Peyer's patch (tissue), 4 donors: ENCODE data around the gene UBE2E2. TPM values are rescaled to one million over a fixed set of nuclear protein-coding genes. Genes with fewer than 3 reads are reported as not detected.

Source experiments
- DNase-seq, 3 donors: peaks; one replicate each; pipeline ENCODE4 v3.0.0-alpha.2; 2017 to 2019
- H3K27ac ChIP-seq, 4 donors: fragments of 200-600 bp; sonication (generic); one replicate each; pipeline ENCODE4 v1.5.1; 2016 to 2019
- H3K27me3 ChIP-seq, 2 donors: fragments of 200-600 bp; sonication (generic); one replicate each; pipeline ENCODE4 v1.5.1; 2019
- H3K36me3 ChIP-seq, 3 donors: fragments of 200-600 bp; sonication (generic); one replicate each; pipeline ENCODE4 v1.5.1; 2016 to 2019
- H3K4me1 ChIP-seq, 4 donors: fragments of 200-600 bp; sonication (generic); one replicate each; pipeline ENCODE4 v1.5.1; 2016 to 2019
- H3K4me3 ChIP-seq, 4 donors: fragments of 200-600 bp; sonication (generic); 1 replicate in 3 of 4; 2 replicates in 1 of 4; pipeline ENCODE4 v1.5.1; 2016 to 2019; ENCODE audit warnings: mild to moderate bottlenecking in 1 of 4
- H3K9me3 ChIP-seq, 4 donors: fragments of 200-600 bp; sonication (generic); one replicate each; pipeline ENCODE4 v1.5.1; 2016 to 2019; ENCODE audit warnings: mild to moderate bottlenecking in 1 of 4
- POLR2A ChIP-seq, 2 donors: fragments of 450-650 bp; IDR thresholded peaks; one replicate each; pipeline ENCODE4 v1.5.1; 2017; ENCODE audit warnings: antibody characterized with exemption in 2 of 2, mild to moderate bottlenecking in 2 of 2, moderate library complexity in 2 of 2
- total RNA-seq, 4 donors: library from RNA; depleted of rRNA; stranded (reverse); fragments of >200 nt; gene quantifications; one replicate each; pipeline ENCODE4 v1.1.0, GENCODE V29; 2016
- TF ChIP-seq, protein P1 (sequence below), 6 experiments: fragments of 450-650 bp in 4 of 6; fragments of 200-600 bp in 2 of 6; sonication (generic) in 1 of 6; IDR thresholded peaks; one replicate each; pipeline ENCODE4 v1.5.1; 2017 to 2019; ENCODE audit warnings: antibody characterized with exemption in 6 of 6, mild to moderate bottlenecking in 3 of 6, moderate library complexity in 1 of 6

Gene UBE2E2
- total RNA-seq, 4 donors from 2014 or later: 0.70 to 37.1 (median 20.8) TPM

DNA sequence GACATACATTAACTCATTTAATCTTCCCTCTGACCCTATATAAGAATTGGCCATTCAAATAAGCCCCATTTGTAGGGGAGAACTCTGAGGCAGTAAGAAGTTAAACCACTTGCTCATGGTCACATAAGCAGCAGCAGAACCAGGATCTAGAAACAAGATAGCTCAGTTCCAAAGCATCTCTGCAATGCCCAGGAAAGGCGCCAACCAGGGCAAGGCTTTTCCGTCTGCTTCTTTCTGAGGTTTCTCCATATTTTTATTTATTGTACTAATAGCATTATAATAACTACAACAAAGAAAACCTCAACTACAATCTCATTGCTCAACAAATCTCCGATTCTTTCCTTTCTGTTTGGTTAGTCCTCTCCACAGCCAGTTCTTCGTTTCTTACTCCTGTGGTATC is 4.3 kb upstream of the UBE2E2 start:
- Histone ChIP-seq H3K36me3 (no peaks in the 10 kb centered on the region), H3K27ac (no peak overlapping the region), H3K4me1 (peaks cover 0 to 2% (median 0%) of the 10 kb centered on the region in 4 donors), H3K27me3 (no peaks in the 10 kb centered on the region), H3K4me3 (no peak overlapping the region), H3K9me3 (no peaks in the 10 kb centered on the region)
- DNase-seq: no peak
- TF ChIP-seq POLR2A (IDR thresholded peaks at IDR 0.05): no peak
- TF ChIP-seq, protein P1, sequence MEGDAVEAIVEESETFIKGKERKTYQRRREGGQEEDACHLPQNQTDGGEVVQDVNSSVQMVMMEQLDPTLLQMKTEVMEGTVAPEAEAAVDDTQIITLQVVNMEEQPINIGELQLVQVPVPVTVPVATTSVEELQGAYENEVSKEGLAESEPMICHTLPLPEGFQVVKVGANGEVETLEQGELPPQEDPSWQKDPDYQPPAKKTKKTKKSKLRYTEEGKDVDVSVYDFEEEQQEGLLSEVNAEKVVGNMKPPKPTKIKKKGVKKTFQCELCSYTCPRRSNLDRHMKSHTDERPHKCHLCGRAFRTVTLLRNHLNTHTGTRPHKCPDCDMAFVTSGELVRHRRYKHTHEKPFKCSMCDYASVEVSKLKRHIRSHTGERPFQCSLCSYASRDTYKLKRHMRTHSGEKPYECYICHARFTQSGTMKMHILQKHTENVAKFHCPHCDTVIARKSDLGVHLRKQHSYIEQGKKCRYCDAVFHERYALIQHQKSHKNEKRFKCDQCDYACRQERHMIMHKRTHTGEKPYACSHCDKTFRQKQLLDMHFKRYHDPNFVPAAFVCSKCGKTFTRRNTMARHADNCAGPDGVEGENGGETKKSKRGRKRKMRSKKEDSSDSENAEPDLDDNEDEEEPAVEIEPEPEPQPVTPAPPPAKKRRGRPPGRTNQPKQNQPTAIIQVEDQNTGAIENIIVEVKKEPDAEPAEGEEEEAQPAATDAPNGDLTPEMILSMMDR (IDR thresholded peaks at IDR 0.05): no peak

DNA sequence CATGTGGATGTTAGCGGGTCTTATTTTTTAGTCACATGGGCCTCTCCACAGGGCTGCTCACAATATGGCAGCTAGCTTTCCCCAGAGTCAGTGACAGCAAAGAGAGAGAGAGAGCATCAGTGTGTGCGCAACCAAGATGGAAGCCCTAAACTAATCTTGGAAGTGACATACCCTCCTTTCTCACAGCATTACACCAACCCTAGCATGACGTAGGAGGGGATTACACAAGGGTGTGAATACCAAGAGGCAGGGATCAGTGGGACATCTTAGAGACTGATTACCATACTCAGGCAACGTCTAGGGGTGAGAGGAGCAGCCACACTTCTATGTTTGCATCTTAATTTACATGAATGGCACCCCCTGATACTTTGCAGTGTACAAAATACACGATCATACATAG is 3.5 kb upstream of the UBE2E2 start:
- no peak for DNase-seq
- Histone ChIP-seq H3K4me1 (peaks cover 0 to 9% (median 0%) of the 10 kb centered on the region in 4 donors), H3K27me3 (no peaks in the 10 kb centered on the region), H3K36me3 (no peaks in the 10 kb centered on the region), H3K4me3 (no peak overlapping the region), H3K9me3 (no peaks in the 10 kb centered on the region), H3K27ac (no peak overlapping the region)
- TF ChIP-seq POLR2A (IDR thresholded peaks at IDR 0.05): no peak
- TF ChIP-seq, protein P1 (IDR thresholded peaks at IDR 0.05): no peak

DNA sequence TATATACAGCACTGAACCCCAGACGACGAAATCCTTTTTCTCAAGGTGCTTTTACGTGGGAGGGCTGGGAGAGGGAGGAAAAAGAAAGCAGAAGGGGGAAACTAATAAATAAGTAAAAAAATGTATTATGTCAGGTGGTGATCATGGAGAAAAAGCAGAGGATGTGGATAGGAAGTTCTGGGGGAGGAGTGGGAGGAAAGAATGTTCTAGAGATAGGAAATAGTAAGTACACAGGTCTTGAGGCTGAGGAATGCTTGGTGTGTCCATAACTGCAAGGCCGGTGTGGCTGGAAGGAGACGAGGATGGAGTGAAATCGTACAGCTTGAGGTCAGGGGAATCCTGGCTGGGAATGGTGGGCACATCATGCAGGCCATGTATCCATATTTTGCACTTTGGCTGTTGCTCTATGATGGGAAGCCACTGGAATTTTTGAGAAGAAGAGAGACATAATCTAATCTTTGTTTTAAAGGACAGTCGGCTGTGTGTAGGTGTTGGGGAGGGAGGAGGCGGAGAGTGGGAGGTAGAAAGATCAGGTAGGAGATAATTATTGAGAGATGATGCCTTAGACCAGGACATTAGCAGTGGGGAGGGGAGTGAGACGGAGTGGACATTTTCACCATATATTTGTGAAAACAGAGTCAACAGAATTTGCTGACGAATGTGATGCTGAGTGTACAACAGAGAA is 1.8 kb upstream of the UBE2E2 start:
- Histone ChIP-seq H3K27ac (no peak overlapping the region), H3K4me1 (peaks cover 0 to 9% (median 0%) of the 10 kb centered on the region in 4 donors), H3K27me3 (no peaks in the 10 kb centered on the region), H3K36me3 (no peaks in the 10 kb centered on the region), H3K9me3 (no peaks in the 10 kb centered on the region), H3K4me3 (no peak overlapping the region)
- TF ChIP-seq, protein P1 (IDR thresholded peaks at IDR 0.05): no peak
- no peak for TF ChIP-seq POLR2A (IDR thresholded peaks at IDR 0.05)
- DNase-seq: no peak

DNA sequence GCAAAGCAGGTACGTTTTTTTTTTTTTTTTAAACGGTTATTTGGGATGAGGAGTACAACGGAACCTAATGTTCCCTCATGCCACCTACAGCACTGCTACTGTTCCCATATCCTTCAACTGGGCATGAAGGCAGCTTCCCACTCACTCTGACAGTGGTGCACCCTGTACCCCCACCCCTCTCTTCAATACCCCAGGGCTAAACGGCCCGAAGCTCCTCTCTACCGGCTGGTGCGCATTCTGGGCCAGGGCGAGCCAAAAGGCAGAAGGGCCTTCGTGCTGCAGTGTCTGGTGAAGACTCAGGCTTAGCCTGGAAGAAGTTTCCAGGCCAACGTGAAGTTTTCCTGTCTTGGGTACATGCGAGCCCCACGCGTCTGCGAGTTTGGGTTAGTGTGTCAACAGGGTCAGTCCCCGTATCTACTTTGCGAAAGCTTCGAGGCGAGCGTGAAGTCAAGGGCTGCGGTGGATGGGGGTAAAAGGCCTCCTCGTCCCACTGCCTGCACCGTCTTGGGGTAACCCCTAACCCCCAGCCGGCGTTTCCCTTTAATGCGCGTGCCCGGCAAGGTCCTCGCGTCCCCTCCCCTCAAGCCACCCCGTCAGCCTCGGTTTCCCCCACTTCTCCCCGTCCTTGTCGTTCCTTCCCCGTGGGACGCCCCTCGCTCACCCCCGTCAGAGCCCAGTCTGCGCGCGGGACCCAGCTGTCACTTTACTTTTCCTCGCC is 765 bp upstream of the UBE2E2 start:
- Histone ChIP-seq H3K4me3 (peak overlapping the region; percentile 83 to 94 (median 85)), H3K4me1 (peaks cover 0 to 9% (median 0%) of the 10 kb centered on the region in 4 donors), H3K27me3 (no peaks in the 10 kb centered on the region), H3K27ac (peak overlapping the region; percentile 40 to 84 (median 74)), H3K36me3 (no peaks in the 10 kb centered on the region), H3K9me3 (no peaks in the 10 kb centered on the region)
- DNase-seq: peak in 1 of 3 donors; percentile 42
- TF ChIP-seq, protein P1 (IDR thresholded peaks at IDR 0.05): no peak
- no peak for TF ChIP-seq POLR2A (IDR thresholded peaks at IDR 0.05)

DNA sequence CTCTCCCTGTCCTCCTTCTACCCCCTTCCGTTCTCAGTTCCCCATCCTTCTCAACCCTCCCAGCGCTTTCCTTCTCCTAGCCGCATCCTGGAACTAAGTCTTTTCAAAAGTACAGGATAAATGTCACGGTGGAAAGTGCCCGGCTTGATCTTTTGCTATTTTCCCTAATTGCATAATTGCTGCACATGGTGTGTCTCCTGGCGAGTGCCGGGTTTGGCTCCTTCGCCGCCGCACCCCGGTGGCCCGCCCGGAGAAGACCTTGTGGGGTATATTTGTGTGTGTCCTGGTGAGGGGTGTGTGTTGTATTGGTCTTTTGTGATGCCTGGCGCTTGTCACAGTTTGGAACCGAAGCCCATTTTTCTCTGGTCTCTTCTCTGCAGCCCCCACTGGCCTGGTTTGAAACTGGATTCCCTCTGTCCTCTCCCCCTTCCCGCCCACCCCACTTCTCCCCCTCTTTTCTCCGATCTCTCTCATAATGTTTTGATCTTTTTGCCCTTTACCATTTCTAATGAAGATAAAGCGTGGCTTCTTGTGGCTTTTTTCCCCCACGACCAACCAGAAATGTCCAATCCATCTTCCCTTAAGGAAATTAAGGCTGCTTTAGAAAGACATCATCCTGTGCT is 692 bp downstream of the UBE2E2 start:
- Histone ChIP-seq H3K4me3 (peak overlapping the region; percentile 83 to 94 (median 85)), H3K27me3 (no peaks in the 10 kb centered on the region), H3K27ac (peak overlapping the region; percentile 68 to 84 (median 74)), H3K9me3 (no peaks in the 10 kb centered on the region), H3K36me3 (no peaks in the 10 kb centered on the region), H3K4me1 (peaks cover 0 to 9% (median 0%) of the 10 kb centered on the region in 4 donors)
- no peak for TF ChIP-seq POLR2A (IDR thresholded peaks at IDR 0.05)
- TF ChIP-seq, protein P1 (IDR thresholded peaks at IDR 0.05): no peak
- DNase-seq: no peak
